ENCODE measurements around the gene MYH8. TPM values are rescaled to one million over a fixed set of nuclear protein-coding genes. Genes with fewer than 3 reads are reported as not detected.

Gene MYH8
- total and polyA plus RNA-seq, 2 experiments from 2014 or later = not detected

GRCh38 chr17:10439816-10440215 is 18.1 kb upstream of the MYH8 start:
- no peaks in the 10 kb centered on the region for H3K4me1 ChIP-seq (ENCODE audit: insufficient read depth)
- H3K27ac ChIP-seq (ENCODE audit: low read depth) = no peak overlapping the region
- H3K4me2 ChIP-seq = no peak overlapping the region
- no peaks in the 10 kb centered on the region for H3K27me3 Mint-ChIP-seq (ENCODE audit: insufficient read depth, low read depth, poor library complexity)
- H3F3A ChIP-seq (replicated peaks; ENCODE audit: low read depth) = no peaks in the 10 kb centered on the region
- H2AFZ ChIP-seq = no peak overlapping the region
- H3K4me3 ChIP-seq = no peak overlapping the region
- no peaks in the 10 kb centered on the region for H3K36me3 ChIP-seq (ENCODE audit: insufficient read depth)
- H3K27me3 ChIP-seq (ENCODE audit: insufficient read depth) = no peaks in the 10 kb centered on the region
- no peaks in the 10 kb centered on the region for H3K36me3 Mint-ChIP-seq (ENCODE audit: low read depth)
- no peak overlapping the region for H3K4me3 Mint-ChIP-seq
- no peak for DNase-seq (ENCODE audit: low spot score)
- TF ChIP-seq POLR2AphosphoS5 (IDR thresholded peaks at IDR 0.05; ENCODE audit: low read depth) (no peak), STAT1 (IDR thresholded peaks at IDR 0.05; ENCODE audit: unreplicated experiment) (no peak), JUNB (IDR thresholded peaks at IDR 0.05; ENCODE audit: unreplicated experiment) (no peak), REST (IDR thresholded peaks at IDR 0.05; ENCODE audit: unreplicated experiment) (no peak), ZNF462 (CRISPR knock-in tag; IDR thresholded peaks at IDR 0.05) (no peak), CREB1 (CRISPR knock-in tag; IDR thresholded peaks at IDR 0.05; ENCODE audit: low read depth) (no peak), ZNF331 (CRISPR knock-in tag; IDR thresholded peaks at IDR 0.05; ENCODE audit: low read depth) (no peak), EZH2phosphoT487 (IDR thresholded peaks at IDR 0.05; ENCODE audit: unreplicated experiment) (no peak), EZH2 (IDR thresholded peaks at IDR 0.05; ENCODE audit: low read depth, unreplicated experiment) (no peak), CTCF (conservative IDR thresholded peaks at IDR 0.05; ENCODE audit: low read depth in 2 of 2) (no peak), ETS1 (IDR thresholded peaks at IDR 0.05) (no peak), ZNF114 (CRISPR knock-in tag; IDR thresholded peaks at IDR 0.05) (no peak), NANOG (IDR thresholded peaks at IDR 0.05; ENCODE audit: borderline replicate concordance) (no peak)
- no peak for ATAC-seq
- H3K9me3 Mint-ChIP-seq = no peaks in the 10 kb centered on the region
- H3K79me2 ChIP-seq (replicated peaks; ENCODE audit: insufficient read depth) = no peaks in the 10 kb centered on the region
- no peak overlapping the region for H3K27ac Mint-ChIP-seq
- no peaks in the 10 kb centered on the region for H3K4me1 Mint-ChIP-seq
- 0 out of 2 replicates have a peak, but pooled peaks cover 4% of the 10 kb centered on the region for H3K9me2 ChIP-seq (ENCODE audit: insufficient read depth)
- no peaks in the 10 kb centered on the region for H4K20me1 ChIP-seq (replicated peaks; ENCODE audit: insufficient read depth)
